Fibroblast of villous mesenchyme (primary cell): ENCODE measurements around the gene P2RY14. TPM values are rescaled to one million over a fixed set of nuclear protein-coding genes. Genes with fewer than 3 reads are reported as not detected.

Experiments
- DNase-seq: peaks from one replicate; pipeline ENCODE4 v3.0.0-alpha.2; 2010; ENCODE audit warnings: low read depth
- H3K4me3 ChIP-seq: 2 replicates; pipeline ENCODE4 v1.5.1; 2011; ENCODE audit warnings: low read depth, mild to moderate bottlenecking, low read length
- total RNA-seq: library from RNA; depleted of rRNA; stranded (reverse); fragments of >200 nt; gene quantifications from 2 replicates; pipeline ENCODE4 v1.2.3, GENCODE V29; 2012
- TF ChIP-seq, protein P1 (sequence below): IDR thresholded peaks from 2 replicates; pipeline ENCODE4 v1.5.1; 2012; ENCODE audit warnings: low read depth, mild to moderate bottlenecking, low read length; ENCODE audit not compliant: insufficient read depth

P2RY14 gene
- total RNA-seq, 1 donor: not detected

DNA sequence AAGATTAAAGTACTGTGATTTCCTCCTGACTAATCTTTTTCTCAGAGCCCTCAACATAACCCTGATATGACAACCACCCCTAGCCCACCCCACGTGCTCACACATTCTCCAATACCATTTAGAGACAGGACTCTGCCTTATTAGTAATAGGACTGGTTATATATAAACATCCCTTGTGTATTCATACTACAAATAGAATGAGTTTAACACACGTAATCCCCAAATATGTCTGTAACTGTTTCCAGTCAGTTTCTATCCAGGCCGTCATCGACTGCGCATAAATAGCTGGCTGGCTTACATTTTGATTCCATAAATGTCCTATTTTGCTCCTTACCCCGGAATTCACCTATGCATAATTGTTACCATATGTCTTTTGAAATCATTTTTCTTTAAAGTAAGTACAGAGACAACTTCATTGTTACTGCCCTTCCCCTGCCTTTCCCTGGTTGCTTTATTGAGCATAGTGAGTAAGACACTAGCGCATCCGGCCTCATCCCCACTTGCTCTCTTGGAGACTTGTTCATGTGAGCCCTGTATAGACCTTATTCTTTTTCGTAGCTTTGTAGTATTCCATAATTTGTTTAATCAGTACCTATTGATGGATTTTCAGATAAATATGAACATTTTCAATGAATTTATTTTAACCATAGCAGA is 3.5 kb upstream of the P2RY14 start:
- TF ChIP-seq, protein P1, sequence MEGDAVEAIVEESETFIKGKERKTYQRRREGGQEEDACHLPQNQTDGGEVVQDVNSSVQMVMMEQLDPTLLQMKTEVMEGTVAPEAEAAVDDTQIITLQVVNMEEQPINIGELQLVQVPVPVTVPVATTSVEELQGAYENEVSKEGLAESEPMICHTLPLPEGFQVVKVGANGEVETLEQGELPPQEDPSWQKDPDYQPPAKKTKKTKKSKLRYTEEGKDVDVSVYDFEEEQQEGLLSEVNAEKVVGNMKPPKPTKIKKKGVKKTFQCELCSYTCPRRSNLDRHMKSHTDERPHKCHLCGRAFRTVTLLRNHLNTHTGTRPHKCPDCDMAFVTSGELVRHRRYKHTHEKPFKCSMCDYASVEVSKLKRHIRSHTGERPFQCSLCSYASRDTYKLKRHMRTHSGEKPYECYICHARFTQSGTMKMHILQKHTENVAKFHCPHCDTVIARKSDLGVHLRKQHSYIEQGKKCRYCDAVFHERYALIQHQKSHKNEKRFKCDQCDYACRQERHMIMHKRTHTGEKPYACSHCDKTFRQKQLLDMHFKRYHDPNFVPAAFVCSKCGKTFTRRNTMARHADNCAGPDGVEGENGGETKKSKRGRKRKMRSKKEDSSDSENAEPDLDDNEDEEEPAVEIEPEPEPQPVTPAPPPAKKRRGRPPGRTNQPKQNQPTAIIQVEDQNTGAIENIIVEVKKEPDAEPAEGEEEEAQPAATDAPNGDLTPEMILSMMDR: no peak
- no peak overlapping the region for H3K4me3 ChIP-seq
- peak; percentile 73 for DNase-seq

DNA sequence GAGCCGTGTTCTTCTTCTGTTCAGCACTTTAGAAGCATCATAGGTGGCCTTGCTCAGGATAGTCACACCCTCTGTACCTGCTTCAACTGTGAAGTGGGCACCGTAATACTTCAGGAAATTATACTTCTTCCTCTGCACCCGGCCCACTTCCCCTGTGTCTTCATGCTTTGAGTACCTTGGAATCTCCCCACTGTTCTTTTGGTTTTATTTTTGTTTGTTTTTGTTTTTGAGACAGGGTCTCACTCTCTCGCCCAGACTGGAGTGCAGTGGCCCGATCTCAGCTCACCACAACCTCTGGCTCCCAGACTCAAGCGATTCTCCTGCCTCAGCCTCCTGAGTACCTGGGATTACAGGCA is 1.7 kb downstream of the P2RY14 start:
- TF ChIP-seq, protein P1: no peak
- no peak for DNase-seq
- no peak overlapping the region for H3K4me3 ChIP-seq

DNA sequence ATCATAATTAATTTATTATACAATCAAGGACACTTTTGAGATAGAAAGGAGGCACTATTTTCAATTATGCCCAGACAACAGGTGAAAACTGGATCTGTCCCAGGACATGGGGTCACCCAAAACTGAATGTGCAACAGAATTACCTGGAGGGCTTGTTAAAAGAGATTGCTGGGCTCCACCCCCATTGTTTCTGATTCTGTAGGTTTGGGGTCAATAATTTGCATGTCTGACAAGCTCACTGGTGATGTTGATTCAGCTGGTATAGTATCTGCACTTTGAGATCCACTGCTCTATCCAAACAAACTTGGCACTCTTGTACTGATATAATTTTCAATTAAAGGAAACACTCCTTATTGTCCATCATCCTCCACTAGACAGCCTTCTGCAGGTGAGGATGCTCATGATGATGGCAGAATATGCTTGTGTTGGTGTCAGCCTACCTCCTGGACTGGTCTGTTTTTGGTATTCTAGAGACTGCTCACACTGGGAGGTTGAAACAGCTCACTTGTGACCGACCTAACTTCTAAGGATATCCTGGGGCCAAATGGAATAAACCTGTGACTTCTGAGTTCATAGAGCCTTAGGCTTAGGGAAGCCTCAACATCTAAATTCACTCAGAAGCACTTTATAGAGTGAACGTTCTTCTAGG is 2.2 kb downstream of the P2RY14 start:
- DNase-seq: no peak
- no peak overlapping the region for H3K4me3 ChIP-seq
- TF ChIP-seq, protein P1: no peak

DNA sequence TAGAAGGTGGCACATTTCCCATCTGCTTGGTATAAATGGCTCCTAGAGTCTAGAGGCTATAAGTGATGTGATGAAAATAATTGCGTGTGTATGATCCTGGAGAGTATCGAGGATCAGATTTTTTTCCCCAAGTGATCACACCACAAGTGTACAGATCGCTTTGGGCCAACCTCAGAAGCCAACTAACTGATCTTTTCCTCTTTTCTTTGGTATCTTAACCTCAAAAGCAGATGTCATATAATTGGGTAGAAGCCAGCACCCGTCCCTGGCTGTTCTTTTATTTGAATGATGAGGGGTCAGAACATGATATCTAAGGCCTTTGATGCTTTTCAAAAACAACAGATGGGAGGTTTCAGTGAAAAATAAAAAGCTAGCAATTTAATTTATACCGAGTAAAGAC is 3.3 kb downstream of the P2RY14 start:
- no peak overlapping the region for H3K4me3 ChIP-seq
- TF ChIP-seq, protein P1: no peak
- DNase-seq: no peak

DNA sequence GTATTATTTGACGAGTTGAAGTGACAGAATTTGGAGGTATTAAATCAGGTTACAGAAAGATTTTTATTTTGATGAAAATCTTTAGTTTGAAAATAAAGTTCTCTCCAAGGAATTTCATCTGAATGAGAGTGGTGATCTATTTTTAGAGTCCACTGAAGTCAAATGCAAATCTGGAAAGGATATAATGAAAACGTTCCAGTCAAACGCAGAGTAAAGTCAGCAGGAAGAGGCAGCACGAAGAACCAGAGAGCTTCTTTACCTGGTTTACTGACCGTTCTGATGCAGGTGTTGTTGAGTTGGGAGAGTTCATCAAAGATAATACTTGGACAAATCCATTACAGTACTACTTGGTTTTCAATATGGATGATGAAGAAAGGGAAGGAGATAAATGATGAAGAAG is 8.7 kb downstream of the P2RY14 start:
- no peak for DNase-seq
- no peak overlapping the region for H3K4me3 ChIP-seq
- TF ChIP-seq, protein P1: no peak

DNA sequence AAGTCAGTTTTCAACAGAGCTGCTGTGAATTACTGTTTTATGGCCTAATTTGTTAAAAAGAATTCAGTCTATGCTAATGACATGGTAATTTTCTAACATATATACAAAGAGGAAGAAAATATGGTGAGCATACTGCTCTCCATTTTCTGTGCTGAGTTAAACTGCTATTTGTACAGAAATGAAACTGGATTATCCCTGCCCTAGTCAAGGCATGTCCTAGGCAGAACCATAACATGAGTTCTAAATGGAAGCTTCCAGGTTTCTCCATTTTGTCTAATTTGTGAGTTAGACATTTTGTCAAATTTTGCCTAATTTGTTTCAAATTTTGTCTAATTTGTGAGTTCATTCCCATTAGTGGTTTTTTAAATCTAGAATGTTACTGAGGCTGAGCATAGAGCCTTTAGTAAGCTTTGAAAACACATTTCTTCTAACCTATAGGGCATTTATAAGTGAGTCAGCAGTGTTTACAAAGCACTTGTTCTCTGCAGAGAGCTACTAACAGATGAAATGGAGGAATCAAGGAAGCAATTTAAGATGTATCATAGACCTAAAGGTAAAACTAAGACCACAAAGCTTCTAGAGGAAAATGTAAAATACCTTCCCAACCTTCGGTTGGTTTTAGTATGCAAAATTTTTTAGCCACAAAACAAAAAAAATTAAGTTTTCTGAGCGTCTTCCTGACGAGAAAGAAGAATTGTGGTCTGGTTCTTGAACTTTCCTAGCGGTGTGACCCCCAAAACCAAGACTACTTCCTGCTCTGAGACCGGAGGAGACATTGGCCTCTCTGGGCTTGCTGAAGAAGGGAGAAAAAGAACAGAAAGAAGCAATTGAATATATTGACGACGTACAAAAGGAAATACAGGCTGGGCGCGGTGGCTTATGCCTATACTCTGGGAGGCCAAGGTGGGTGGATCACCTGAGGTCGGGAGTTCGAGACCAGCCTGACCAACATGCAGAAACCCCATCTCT is 9.8 kb downstream of the P2RY14 start:
- H3K4me3 ChIP-seq: no peak overlapping the region
- DNase-seq: no peak
- TF ChIP-seq, protein P1: no peak
